Uterus (tissue), 2 donors: ENCODE measurements around the gene NPEPL1.

ENCODE experiments used
- POLR2A ChIP-seq, 2 donors: fragments of 450-650 bp; IDR thresholded peaks; one replicate each; pipeline ENCODE4 v1.6.1; 2016; ENCODE audit warnings: antibody characterized with exemption in 2 of 2, mild to moderate bottlenecking in 1 of 2, moderate library complexity in 1 of 2
- TF ChIP-seq, protein P1 (sequence below), 4 experiments: fragments of 200-600 bp in 2 of 4; fragments of 450-650 bp in 2 of 4; sonication (generic) in 2 of 4; IDR thresholded peaks; one replicate each; pipeline ENCODE4 v1.5.1; 2016 to 2019; ENCODE audit warnings: antibody characterized with exemption in 4 of 4, mild to moderate bottlenecking in 2 of 4, moderate library complexity in 1 of 4

DNA sequence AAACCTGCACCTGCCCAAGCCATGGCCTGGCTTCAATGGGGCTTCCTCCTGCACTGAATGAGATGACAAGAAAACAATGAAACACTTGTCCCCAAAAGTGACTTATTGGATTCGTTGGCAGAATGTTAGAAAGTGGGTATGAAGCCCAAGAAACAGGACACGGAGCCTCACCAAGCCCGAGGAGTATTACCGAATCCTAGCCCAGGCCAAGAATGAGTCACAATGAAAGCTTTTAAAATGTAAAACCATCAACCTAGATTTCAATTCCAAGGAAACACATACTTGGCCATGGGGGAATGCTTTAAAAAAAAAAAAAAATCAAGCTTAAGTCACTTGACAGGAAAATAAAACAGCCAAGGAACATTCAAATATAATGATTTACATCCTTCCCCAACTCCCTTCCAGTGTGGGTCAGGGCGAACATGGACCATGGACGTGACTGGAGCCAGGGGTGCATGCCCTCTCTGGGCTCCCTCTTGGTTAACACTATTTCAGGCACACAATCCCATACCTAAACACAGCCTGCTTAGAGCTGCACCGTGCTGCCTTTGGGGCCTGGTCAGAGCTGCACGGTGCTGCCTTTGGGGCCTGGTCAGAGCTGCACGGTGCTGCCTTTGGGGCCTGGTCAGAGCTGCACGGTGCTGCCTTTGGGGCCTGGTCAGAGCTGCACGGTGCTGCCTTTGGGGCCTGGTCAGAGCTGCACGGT is 44.7 kb upstream of the NPEPL1 start:
- TF ChIP-seq, protein P1, sequence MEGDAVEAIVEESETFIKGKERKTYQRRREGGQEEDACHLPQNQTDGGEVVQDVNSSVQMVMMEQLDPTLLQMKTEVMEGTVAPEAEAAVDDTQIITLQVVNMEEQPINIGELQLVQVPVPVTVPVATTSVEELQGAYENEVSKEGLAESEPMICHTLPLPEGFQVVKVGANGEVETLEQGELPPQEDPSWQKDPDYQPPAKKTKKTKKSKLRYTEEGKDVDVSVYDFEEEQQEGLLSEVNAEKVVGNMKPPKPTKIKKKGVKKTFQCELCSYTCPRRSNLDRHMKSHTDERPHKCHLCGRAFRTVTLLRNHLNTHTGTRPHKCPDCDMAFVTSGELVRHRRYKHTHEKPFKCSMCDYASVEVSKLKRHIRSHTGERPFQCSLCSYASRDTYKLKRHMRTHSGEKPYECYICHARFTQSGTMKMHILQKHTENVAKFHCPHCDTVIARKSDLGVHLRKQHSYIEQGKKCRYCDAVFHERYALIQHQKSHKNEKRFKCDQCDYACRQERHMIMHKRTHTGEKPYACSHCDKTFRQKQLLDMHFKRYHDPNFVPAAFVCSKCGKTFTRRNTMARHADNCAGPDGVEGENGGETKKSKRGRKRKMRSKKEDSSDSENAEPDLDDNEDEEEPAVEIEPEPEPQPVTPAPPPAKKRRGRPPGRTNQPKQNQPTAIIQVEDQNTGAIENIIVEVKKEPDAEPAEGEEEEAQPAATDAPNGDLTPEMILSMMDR (IDR thresholded peaks at IDR 0.05), result no peak
- no peak for TF ChIP-seq POLR2A (IDR thresholded peaks at IDR 0.05)
